ENCODE results near the gene ATXN7L1.

Gene ATXN7L1

GRCh38 chr7:105876091-105876963, at the start of gene ATXN7L1 (continued):
- no peak for TF ChIP-seq BCL6B (tag by site-specific recombination; IDR thresholded peaks at IDR 0.05)
- TF ChIP-seq SALL2 (tag by site-specific recombination; IDR thresholded peaks at IDR 0.05; ENCODE audit: borderline replicate concordance) = no peak
- no peak for TF ChIP-seq ZNF776 (tag by site-specific recombination; IDR thresholded peaks at IDR 0.05; ENCODE audit: borderline replicate concordance)

DNA sequence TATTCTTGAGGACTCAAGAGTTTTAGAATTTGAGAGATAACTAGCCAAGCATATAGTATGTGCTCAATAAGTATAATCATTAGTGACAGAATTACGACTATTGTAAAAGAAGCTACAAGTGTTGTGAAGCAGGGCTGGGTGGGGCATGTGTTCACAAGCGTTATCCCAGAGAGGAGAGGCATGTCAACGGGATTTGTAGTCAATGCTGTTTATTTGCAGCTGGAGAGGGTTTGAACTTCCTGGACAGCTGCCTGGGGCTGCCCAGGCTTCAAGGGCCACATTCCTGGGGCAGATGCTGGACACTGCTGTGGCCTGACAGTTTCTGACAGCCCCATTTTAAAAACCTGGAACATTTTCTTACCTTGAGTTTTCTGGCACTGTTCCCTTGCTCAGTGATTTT, 49.7 kb upstream of the ATXN7L1 start:
- TF ChIP-seq KLF8 (tag by site-specific recombination; IDR thresholded peaks at IDR 0.05) (no peak), ZNF791 (tag by site-specific recombination; IDR thresholded peaks at IDR 0.05) (no peak), ZNF169 (tag by site-specific recombination; IDR thresholded peaks at IDR 0.05) (no peak), ZNF302 (tag by site-specific recombination; IDR thresholded peaks at IDR 0.05; ENCODE audit: low read depth) (no peak), ZNF747 (tag by site-specific recombination; IDR thresholded peaks at IDR 0.05) (no peak), ZNF596 (tag by site-specific recombination; IDR thresholded peaks at IDR 0.05) (no peak), REPIN1 (tag by site-specific recombination; IDR thresholded peaks at IDR 0.05; ENCODE audit: low read depth) (no peak), ZNF426 (tag by site-specific recombination; IDR thresholded peaks at IDR 0.05) (no peak), ZNF24 (tag by site-specific recombination; IDR thresholded peaks at IDR 0.05) (no peak), ZNF391 (tag by site-specific recombination; IDR thresholded peaks at IDR 0.05; ENCODE audit: borderline replicate concordance, low read depth) (no peak)
- Histone ChIP-seq H3K27ac (ENCODE audit: extremely low read depth, low read depth, low read length) (no peak overlapping the region), H3K4me1 (ENCODE audit: control insufficient read depth, insufficient read depth, low read length) (no peaks in the 10 kb centered on the region), H3K4me3 (ENCODE audit: low read depth, low read length) (no peak overlapping the region), H3K36me3 (ENCODE audit: control insufficient read depth in 2 of 2, insufficient read depth in 1 of 2, low read length in 2 of 2) (no peaks in the 10 kb centered on the region), H3K9me3 (ENCODE audit: control insufficient read depth, insufficient read depth, low read depth, low read length) (no peaks in the 10 kb centered on the region)
- ChIA-PET CTCF (interaction anchor here (0.6 to 1.5 kb wide), 2 partner anchors 121 to 166 kb away, joined by 3 to 4 read pairs; no protein-coding TSS in a partner anchor), POLR2A (no interaction called here)

GRCh38 chr7:105924945-105925344, 48.5 kb upstream of the ATXN7L1 start:
- Histone ChIP-seq H3K9me3 (ENCODE audit: control insufficient read depth, insufficient read depth, low read depth, low read length) (no peaks in the 10 kb centered on the region), H3K36me3 (ENCODE audit: control insufficient read depth in 2 of 2, insufficient read depth in 1 of 2, low read length in 2 of 2) (no peaks in the 10 kb centered on the region), H3K27ac (ENCODE audit: extremely low read depth, low read depth, low read length) (no peak overlapping the region), H3K4me1 (ENCODE audit: control insufficient read depth, insufficient read depth, low read length) (no peaks in the 10 kb centered on the region), H3K4me3 (ENCODE audit: low read depth, low read length) (no peak overlapping the region)
- ChIA-PET CTCF (interaction anchor here (0.7 to 1.5 kb wide), 3 partner anchors 113 to 295 kb away, joined by 3 to 4 read pairs (median 3); no protein-coding TSS in a partner anchor), POLR2A (no interaction called here)
- TF ChIP-seq ZNF596 (tag by site-specific recombination; IDR thresholded peaks at IDR 0.05) = no peak
- no peak for TF ChIP-seq ZNF157 (tag by site-specific recombination; IDR thresholded peaks at IDR 0.05)

DNA sequence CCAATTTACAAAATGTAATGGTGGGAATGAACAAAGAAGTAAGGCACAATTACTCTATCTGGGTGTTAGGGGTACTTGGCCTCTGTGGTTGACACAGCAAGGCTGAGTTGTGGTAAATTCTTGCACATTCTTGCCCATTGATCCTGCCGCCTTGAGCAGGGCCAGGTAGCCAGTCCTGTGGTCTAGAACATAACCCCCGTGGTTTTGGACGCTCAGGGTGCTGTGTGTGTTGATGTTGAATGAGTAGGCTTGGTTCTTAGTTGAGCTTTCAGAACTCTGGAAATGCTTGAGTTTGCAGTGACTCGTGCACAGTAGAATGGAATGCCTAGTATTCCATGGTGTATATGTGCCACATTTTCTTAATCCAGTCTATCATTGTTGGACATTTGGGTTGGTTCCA, 44.4 kb upstream of the ATXN7L1 start:
- TF ChIP-seq ZNF391 (tag by site-specific recombination; IDR thresholded peaks at IDR 0.05; ENCODE audit: borderline replicate concordance, low read depth) (no peak), ZNF488 (tag by site-specific recombination; IDR thresholded peaks at IDR 0.05) (no peak), ZNF623 (tag by site-specific recombination; IDR thresholded peaks at IDR 0.05) (no peak), ZNF174 (tag by site-specific recombination; IDR thresholded peaks at IDR 0.05) (no peak), ZBTB8A (tag by site-specific recombination; IDR thresholded peaks at IDR 0.05) (no peak), KLF1 (tag by site-specific recombination; IDR thresholded peaks at IDR 0.05) (no peak), BCL11B (tag by site-specific recombination; IDR thresholded peaks at IDR 0.05; ENCODE audit: low read depth) (no peak), ZNF76 (tag by site-specific recombination; IDR thresholded peaks at IDR 0.05; ENCODE audit: borderline replicate concordance, low read depth) (no peak), ZNF629 (tag by site-specific recombination; IDR thresholded peaks at IDR 0.05) (no peak), GFI1B (tag by site-specific recombination; IDR thresholded peaks at IDR 0.05) (no peak), ZNF133 (tag by site-specific recombination; IDR thresholded peaks at IDR 0.05) (no peak)
- TF ChIP-seq, protein P1, sequence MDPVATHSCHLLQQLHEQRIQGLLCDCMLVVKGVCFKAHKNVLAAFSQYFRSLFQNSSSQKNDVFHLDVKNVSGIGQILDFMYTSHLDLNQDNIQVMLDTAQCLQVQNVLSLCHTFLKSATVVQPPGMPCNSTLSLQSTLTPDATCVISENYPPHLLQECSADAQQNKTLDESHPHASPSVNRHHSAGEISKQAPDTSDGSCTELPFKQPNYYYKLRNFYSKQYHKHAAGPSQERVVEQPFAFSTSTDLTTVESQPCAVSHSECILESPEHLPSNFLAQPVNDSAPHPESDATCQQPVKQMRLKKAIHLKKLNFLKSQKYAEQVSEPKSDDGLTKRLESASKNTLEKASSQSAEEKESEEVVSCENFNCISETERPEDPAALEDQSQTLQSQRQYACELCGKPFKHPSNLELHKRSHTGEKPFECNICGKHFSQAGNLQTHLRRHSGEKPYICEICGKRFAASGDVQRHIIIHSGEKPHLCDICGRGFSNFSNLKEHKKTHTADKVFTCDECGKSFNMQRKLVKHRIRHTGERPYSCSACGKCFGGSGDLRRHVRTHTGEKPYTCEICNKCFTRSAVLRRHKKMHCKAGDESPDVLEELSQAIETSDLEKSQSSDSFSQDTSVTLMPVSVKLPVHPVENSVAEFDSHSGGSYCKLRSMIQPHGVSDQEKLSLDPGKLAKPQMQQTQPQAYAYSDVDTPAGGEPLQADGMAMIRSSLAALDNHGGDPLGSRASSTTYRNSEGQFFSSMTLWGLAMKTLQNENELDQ (tag by site-specific recombination; IDR thresholded peaks at IDR 0.05; ENCODE audit: low read depth) = no peak
- Histone ChIP-seq H3K9me3 (ENCODE audit: control insufficient read depth, insufficient read depth, low read depth, low read length) (no peaks in the 10 kb centered on the region), H3K27ac (ENCODE audit: extremely low read depth, low read depth, low read length) (no peak overlapping the region), H3K4me1 (ENCODE audit: control insufficient read depth, insufficient read depth, low read length) (no peaks in the 10 kb centered on the region), H3K4me3 (ENCODE audit: low read depth, low read length) (no peak overlapping the region), H3K36me3 (ENCODE audit: control insufficient read depth in 2 of 2, insufficient read depth in 1 of 2, low read length in 2 of 2) (no peaks in the 10 kb centered on the region)
- CTCF ChIA-PET = interaction anchor here (0.7 to 1.0 kb wide), 2 partner anchors 34 to 233 kb away, joined by 3 to 4 read pairs; no protein-coding TSS in a partner anchor
- POLR2A ChIA-PET = no interaction called here

Data from HEK293 (cell line).